Posterior cingulate gyrus (tissue), 11 donors: ENCODE measurements around the gene HPRT1.
"Not testable (repeated sequence)": the region's sequence is repeated elsewhere in the genome, so short reads cannot be mapped to it uniquely, and the experiment has no call there.

Source experiments
- DNase-seq, 10 donors: peaks; one replicate each; pipeline versions ENCODE4 v3.0.0 to v3.0.0-alpha.2; 2020 to 2021; ENCODE audit warnings: mixed read lengths in 3 of 10
- intact Hi-C: fragments of 100-400 bp; cut with DNase I; formaldehyde crosslinking; loops from one replicate; pipeline ENCODE4 v1.15.1; 2023

The HPRT1 gene, protein sequence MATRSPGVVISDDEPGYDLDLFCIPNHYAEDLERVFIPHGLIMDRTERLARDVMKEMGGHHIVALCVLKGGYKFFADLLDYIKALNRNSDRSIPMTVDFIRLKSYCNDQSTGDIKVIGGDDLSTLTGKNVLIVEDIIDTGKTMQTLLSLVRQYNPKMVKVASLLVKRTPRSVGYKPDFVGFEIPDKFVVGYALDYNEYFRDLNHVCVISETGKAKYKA

DNA sequence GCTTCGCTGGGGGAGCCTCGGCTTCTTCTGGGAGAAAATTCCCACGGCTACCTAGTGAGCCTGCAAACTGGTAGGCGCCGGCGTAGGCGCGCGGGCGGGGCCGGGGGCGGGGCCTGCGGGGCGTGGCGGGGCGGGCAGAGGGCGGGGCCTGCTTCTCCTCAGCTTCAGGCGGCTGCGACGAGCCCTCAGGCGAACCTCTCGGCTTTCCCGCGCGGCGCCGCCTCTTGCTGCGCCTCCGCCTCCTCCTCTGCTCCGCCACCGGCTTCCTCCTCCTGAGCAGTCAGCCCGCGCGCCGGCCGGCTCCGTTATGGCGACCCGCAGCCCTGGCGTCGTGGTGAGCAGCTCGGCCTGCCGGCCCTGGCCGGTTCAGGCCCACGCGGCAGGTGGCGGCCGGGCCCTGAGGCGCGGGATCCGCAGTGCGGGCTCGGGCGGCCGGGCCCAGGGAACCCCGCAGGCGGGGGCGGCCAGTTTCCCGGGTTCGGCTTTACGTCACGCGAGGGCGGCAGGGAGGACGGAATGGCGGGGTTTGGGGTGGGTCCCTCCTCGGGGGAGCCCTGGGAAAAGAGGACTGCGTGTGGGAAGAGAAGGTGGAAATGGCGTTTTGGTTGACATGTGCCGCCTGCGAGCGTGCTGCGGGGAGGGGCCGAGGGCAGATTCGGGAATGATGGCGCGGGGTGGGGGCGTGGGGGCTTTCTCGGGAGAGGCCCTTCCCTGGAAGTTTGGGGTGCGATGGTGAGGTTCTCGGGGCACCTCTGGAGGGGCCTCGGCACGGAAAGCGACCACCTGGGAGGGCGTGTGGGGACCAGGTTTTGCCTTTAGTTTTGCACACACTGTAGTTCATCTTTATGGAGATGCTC, at the start of gene HPRT1:
TSS of gene HPRT1 (plus strand) at position 161 of the 857 bp plus-strand sequence. CDS start at position 308, 147 bp downstream.
- DNase-seq: peak; percentile 63 to 97 (median 77)

GRCh38 chrX:134416087-134416486, 43.9 kb upstream of the HPRT1 start:
- intact Hi-C loops: no loop called here

More for the DNA sequence above, at the start of gene HPRT1:
- intact Hi-C loops: no loop called here

GRCh38 chrX:134418317-134419113, 41.5 kb upstream of the HPRT1 start:
- intact Hi-C loops: no loop called here
- DNase-seq: no peak

More at GRCh38 chrX:134416087-134416486, 43.9 kb upstream of the HPRT1 start:
- no peak for DNase-seq

DNA sequence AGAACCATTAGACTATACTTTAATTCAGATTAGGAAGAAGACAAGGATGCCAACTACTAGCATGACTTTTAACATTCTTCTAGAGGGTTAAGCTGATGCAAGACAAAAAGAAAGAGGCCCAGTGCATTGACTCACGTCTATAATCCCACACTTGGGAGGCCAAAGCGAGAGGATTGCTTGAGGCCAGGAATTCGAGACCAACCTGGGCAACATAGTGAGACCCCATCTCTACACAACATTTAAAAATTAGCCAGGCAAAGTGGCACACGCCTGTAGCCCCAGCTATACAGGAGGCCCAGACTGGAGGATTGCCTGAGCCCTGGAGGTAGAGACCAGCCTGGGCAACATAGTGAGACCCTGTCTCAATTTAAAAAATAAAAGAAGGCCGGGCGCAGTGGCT, 40.2 kb upstream of the HPRT1 start:
- intact Hi-C loops: no loop called here
- no peak for DNase-seq

- intact Hi-C loops: no loop called here
- DNase-seq: no peak
These were observed 36.4 kb upstream of the HPRT1 start for GRCh38 chrX:134423606-134424005.

DNA sequence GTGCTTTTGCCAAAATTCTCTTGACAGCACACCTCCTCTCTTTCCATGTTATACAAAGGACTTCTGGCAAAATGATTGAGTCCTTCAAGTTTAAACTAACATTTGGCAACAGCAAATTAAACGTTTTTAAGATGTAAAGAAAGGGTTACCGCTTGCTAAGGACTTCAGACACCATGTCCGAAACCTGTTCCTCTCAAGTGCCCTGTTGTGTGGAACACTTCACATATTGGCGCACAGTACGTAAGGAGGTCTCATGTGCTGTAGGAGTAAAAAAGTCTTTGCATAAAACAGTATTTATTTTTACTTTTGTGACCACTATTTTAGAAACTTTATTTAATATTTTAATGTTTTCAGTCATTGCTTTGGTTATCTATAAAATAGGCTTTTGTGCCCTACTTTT, 33.7 kb upstream of the HPRT1 start:
- no peak for DNase-seq
- intact Hi-C loops: no loop called here

DNA sequence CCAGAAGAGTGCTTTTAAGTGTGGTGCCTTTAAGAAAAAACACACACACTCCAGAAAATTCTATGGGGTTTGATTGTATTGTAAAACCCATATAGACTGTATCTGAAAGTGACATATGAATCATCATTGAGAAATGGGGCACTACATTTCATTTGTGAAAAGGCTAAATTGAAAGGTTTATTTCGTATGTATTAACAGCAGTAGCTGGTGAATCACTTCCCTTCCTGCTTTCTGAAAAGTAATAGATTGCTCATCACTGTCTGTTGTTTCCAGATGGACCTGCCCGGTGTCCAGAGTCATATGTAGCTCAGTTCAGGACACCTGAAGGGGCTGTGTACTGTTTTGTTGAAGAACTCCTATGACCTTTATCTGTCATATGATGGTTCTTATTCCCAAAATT, 28.1 kb upstream of the HPRT1 start:
- no peak for DNase-seq
- intact Hi-C loops: no loop called here

GRCh38 chrX:134435894-134436293, 24.1 kb upstream of the HPRT1 start:
- intact Hi-C loops: no loop called here
- DNase-seq: no peak

- no peak for DNase-seq
- intact Hi-C loops: no loop called here
These were observed 16.9 kb upstream of the HPRT1 start for GRCh38 chrX:134443020-134443419.

GRCh38 chrX:134443461-134443860, 16.5 kb upstream of the HPRT1 start:
- DNase-seq: no peak
- intact Hi-C loops: no loop called here

- DNase-seq: no peak
- intact Hi-C loops: no loop called here
These were observed 15.3 kb upstream of the HPRT1 start for GRCh38 chrX:134444681-134445080.

- no peak for DNase-seq
- intact Hi-C loops: no loop called here
These were observed 7.4 kb upstream of the HPRT1 start for GRCh38 chrX:134452596-134452995.

DNA sequence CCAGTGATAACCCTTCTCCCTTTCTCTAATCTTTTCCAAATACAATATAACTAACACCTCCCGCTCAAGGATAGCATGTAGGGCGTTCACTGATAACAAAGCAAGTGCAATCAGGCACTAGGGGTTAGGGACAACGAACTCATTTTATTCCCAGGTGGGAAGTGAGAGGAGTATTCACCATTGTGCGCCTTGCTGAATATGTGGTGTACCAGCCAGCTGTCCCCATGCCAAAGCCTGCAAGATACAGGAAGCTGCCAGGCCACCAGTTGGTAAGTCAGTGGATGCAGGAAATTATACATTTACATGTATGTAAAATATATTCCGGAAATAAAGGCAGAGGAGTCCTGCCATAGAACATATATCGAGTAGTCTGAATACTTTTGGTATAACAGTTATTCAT, 6.3 kb upstream of the HPRT1 start:
- DNase-seq: no peak
- intact Hi-C loops: no loop called here

DNA sequence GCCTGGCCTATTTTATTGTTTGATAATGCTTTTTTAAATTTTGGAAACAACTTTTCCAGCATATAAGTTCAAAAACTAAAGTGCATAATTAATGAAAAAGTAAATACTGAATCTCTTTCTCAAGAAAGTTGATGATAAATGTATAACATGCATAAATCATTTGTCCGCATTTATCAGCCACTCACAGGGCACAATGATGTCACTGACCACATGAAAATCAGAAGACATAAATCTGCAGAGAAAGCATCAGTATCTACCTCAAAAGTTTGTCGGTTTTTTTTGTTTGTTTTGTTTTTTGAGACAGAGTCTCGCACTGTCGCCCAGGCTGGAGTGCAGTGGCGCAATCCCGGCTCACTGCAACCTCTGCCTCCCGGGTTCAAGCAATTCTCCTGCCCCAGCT, 5.5 kb upstream of the HPRT1 start:
- DNase-seq: no peak
- intact Hi-C loops: no loop called here

DNA sequence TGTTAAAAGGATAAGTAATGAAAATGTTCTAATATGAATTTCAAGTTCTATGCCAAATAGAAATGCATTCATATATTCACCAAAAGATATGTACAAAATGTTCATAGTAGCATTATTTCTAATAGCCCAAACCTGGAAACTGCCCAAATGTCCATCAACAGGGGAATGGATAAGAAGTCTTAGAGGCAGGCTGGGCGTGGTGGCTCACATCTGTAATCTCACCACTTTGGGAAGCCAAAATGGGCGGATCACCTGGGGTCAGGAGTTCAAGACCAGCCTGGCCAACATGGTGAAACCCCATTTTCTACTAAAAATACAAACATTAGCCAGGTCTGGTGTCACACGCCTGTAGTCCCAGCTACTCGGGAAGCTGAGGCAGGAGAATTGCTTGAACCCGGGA, 2.3 kb upstream of the HPRT1 start:
- DNase-seq: no peak
- intact Hi-C loops: no loop called here

DNA sequence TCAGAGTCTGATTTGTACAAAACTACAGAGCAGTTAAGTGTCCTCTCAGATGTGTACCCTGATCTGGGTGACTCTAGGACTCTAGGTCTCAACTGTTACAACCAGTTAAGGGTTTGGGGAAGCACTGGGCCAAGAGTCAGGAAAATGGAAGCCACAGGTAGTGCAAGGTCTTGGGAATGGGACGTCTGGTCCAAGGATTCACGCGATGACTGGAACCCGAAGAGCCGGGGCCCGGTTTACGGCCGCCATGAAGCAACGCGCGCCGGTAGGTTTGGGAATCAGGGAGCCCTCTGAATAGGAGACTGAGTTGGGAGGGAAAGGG, 321 bp upstream of the HPRT1 start:
- intact Hi-C loops: no loop called here
- DNase-seq: no peak

GRCh38 chrX:134460862-134461220, 876 bp downstream of the HPRT1 start:
- intact Hi-C loops: no loop called here
- no peak for DNase-seq

- DNase-seq: no peak
- intact Hi-C loops: no loop called here
These were observed 1.5 kb downstream of the HPRT1 start for GRCh38 chrX:134461437-134461836.

DNA sequence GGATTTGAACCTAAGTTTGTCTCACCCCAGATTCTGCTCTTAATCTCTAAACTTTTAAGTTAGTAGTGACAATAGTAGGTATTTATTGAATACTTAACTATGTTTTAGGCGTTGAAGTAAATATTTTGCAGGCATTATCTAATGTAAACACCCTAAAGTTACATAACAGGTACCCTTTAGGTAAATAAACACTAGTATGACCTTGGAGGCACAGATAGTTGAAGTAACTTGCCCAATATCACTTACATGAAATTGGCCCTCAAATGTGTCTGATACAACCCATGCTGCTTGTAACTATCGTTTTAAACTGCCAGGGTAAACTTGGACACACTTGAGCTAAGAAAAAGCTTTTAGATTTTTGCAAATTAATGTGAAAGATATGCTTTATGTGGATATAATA, 3.0 kb downstream of the HPRT1 start:
- DNase-seq: no peak
- intact Hi-C loops: no loop called here

GRCh38 chrX:134464453-134464852, 4.5 kb downstream of the HPRT1 start:
- intact Hi-C loops, DNase-seq: not testable (repeated sequence)

DNA sequence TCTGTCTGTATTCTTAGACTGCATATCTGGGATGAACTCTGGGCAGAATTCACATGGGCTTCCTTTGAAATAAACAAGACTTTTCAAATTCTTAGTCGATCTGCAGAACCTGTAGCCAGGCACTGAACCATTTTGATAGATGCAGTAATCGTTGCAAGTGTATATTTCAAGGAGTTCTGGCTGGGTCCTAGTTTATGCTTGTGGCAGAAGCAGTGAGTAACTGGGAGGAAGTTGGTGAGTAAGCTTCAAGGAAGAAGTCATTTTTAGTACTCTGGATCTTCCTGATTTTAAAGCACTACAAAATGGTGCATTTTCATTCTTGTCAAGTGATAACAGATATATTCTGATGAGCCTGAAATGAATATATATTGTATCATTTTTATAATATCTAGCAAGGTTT, 9.5 kb downstream of the HPRT1 start:
- no peak for DNase-seq
- intact Hi-C loops: no loop called here

DNA sequence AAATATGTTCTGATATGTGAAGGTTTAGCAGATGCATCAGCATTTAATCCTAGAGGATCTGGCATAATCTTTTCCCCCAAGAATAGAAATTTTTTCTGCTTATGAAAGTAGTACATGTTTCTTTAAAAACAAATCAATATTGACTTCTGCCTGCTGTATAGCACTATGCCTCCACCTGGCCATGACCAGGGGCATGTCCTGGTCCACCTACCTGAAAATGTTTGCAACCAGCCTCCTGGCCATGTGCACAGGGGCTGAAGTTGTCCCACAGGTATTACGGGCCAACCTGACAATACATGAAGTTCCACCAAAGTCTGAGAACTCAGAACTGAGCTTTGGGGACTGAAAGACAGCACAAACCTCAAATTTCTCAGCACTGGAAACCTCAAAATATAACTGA, 10.0 kb downstream of the HPRT1 start:
- no peak for DNase-seq
- intact Hi-C loops: no loop called here
